ENCODE measurements around the gene ATOH8. TPM values are rescaled to one million over a fixed set of nuclear protein-coding genes. Genes with fewer than 3 reads are reported as not detected.

The ATOH8 gene
- total RNA-seq, 1 experiment from 2014 or later: 0.20 TPM

DNA sequence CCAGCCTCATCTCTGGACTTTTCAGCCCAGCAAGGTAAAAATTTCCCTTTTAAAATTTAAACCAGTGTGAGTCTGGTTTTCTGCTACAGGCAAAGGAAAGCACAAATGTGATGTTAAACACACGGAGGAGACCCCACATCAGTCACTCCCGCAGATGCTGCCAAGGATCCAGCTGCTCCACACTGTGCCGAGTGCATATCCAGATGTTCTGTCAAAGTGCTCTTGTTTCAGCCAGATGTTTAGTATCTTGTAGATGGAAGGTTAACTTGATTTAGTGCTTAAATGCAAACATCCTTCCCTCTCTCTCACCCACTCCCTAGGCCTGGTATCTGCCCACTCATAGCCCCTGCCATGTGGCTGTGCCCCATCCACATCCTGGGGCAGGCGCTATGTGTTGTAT is 15.8 kb upstream of the ATOH8 start:
- Histone ChIP-seq H4K91ac (ENCODE audit: insufficient read length, low read depth, low read length) (no peak overlapping the region), H4K5ac (ENCODE audit: insufficient read length, low read depth, low read length) (no peak overlapping the region), H3K79me2 (ENCODE audit: insufficient read depth, low read length) (no peaks in the 10 kb centered on the region), H3K27me3 (ENCODE audit: insufficient read depth, low read length) (no peaks in the 10 kb centered on the region), H3K18ac (ENCODE audit: insufficient read length, low read depth, low read length) (no peak overlapping the region), H4K20me1 (ENCODE audit: control insufficient read depth, insufficient read depth, insufficient read length) (no peaks in the 10 kb centered on the region), H3K9ac (ENCODE audit: extremely low read depth, insufficient read length, low read length) (no peak overlapping the region), H3K4me1 (ENCODE audit: insufficient read depth, low read length) (no peaks in the 10 kb centered on the region), H2BK20ac (ENCODE audit: low read depth, low read length, poor library complexity, severe bottlenecking) (no peak overlapping the region), H3K14ac (ENCODE audit: insufficient read depth, low read length) (no peak overlapping the region), H2BK15ac (ENCODE audit: low read depth, low read length) (no peak overlapping the region), H2AFZ (ENCODE audit: low read length) (no peak overlapping the region), H3K79me1 (ENCODE audit: insufficient read depth, low read depth, low read length, poor library complexity, severe bottlenecking) (no peaks in the 10 kb centered on the region), H3K23ac (ENCODE audit: insufficient read length, low read depth, low read length) (no peak overlapping the region), H4K8ac (replicated peaks; ENCODE audit: insufficient read length, low read depth, low read length) (no peak overlapping the region), H2AK5ac (ENCODE audit: insufficient read length, low read length) (no peak overlapping the region), H3K4ac (ENCODE audit: low read depth, low read length) (no peak overlapping the region), H3K27ac (ENCODE audit: insufficient read length, low read depth, low read length) (no peak overlapping the region), H2BK120ac (ENCODE audit: low read depth, low read length, poor library complexity, severe bottlenecking) (no peak overlapping the region), H3K56ac (ENCODE audit: insufficient read length, low read depth, low read length) (no peak overlapping the region), H3T11ph (ENCODE audit: low read length) (no peak overlapping the region), H2BK12ac (ENCODE audit: insufficient read length, low read depth, low read length) (no peak overlapping the region), H3K9me3 (ENCODE audit: control insufficient read depth, low read depth, low read length) (no peaks in the 10 kb centered on the region), H2BK5ac (ENCODE audit: insufficient read length, low read length) (no peak overlapping the region), H3K4me2 (ENCODE audit: insufficient read depth, insufficient read length, low read length) (no peak overlapping the region), H3K23me2 (ENCODE audit: insufficient read length, low read depth, low read length, poor library complexity, severe bottlenecking) (no peaks in the 10 kb centered on the region)
- H3K36me3 Mint-ChIP-seq (ENCODE audit: insufficient read depth in 1 of 3, low read depth in 3 of 3): no peaks in the 10 kb centered on the region
- TF ChIP-seq, protein P1, sequence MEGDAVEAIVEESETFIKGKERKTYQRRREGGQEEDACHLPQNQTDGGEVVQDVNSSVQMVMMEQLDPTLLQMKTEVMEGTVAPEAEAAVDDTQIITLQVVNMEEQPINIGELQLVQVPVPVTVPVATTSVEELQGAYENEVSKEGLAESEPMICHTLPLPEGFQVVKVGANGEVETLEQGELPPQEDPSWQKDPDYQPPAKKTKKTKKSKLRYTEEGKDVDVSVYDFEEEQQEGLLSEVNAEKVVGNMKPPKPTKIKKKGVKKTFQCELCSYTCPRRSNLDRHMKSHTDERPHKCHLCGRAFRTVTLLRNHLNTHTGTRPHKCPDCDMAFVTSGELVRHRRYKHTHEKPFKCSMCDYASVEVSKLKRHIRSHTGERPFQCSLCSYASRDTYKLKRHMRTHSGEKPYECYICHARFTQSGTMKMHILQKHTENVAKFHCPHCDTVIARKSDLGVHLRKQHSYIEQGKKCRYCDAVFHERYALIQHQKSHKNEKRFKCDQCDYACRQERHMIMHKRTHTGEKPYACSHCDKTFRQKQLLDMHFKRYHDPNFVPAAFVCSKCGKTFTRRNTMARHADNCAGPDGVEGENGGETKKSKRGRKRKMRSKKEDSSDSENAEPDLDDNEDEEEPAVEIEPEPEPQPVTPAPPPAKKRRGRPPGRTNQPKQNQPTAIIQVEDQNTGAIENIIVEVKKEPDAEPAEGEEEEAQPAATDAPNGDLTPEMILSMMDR (conservative IDR thresholded peaks at IDR 0.05): no peak
- H3K4me3 Mint-ChIP-seq: no peak overlapping the region
- peaks cover 47% of the 10 kb centered on the region for H3K27me3 Mint-ChIP-seq (ENCODE audit: low read depth)
- no CpG with 5 or more reads among the region's 4 CpGs for WGBS (ENCODE audit: extremely low coverage, insufficient read length, low lambda C conversion rate)
- H3K27ac Mint-ChIP-seq: no peak overlapping the region
- DNase-seq: no peak
- peaks cover 0 to 3% of the 10 kb centered on the region in 2 experiments; a peak in 2 of 5 replicates for H3K9me3 Mint-ChIP-seq
- peaks cover 10 to 16% of the 10 kb centered on the region in 2 experiments for H3K4me1 Mint-ChIP-seq
